HepG2 (cell line): ENCODE measurements around the gene FCER1G. TPM values are rescaled to one million over a fixed set of nuclear protein-coding genes. Genes with fewer than 3 reads are reported as not detected.
A peak's percentile ranks its signal among the peaks of the same experiment; 100 is the strongest.

Source experiments
- ARNT ChIP-seq: fragments of 450-650 bp; IDR thresholded peaks from 2 replicates; pipeline ENCODE4 v1.6.1; 2017
- CERS6 ChIP-seq: sonication (generic); formaldehyde crosslinking; IDR thresholded peaks from 2 replicates; pipeline ENCODE4 v1.5.0; 2020; ENCODE audit warnings: missing genetic modification reagents
- HBP1 ChIP-seq: IDR thresholded peaks from 2 replicates; pipeline ENCODE4 v1.6.1; 2016; ENCODE audit warnings: low read depth, control low read depth
- HCFC1 ChIP-seq: fragments of 150-350 bp; IDR thresholded peaks from 2 replicates; pipeline ENCODE4 v1.6.1; 2014; ENCODE audit warnings: low read depth, low read length
- JDP2 ChIP-seq: sonication (generic); formaldehyde crosslinking; IDR thresholded peaks from 2 replicates; pipeline ENCODE4 v1.8.1; 2022; ENCODE audit warnings: missing genetic modification reagents, borderline replicate concordance
- LCORL ChIP-seq, 2 experiments: fragments of 450-650 bp in 1 of 2; sonication (generic) in 1 of 2; formaldehyde crosslinking in 1 of 2; IDR thresholded peaks; 2 replicates each; pipeline versions ENCODE4 v1.5.0 to v1.6.1; 2017 to 2020; ENCODE audit warnings: antibody characterized with exemption in 1 of 2, missing genetic modification reagents in 1 of 2
- MAZ ChIP-seq, 2 experiments: sonication (generic) in 1 of 2; formaldehyde crosslinking in 1 of 2; IDR thresholded peaks; 2 replicates each; pipeline versions ENCODE4 v1.5.0 to v1.6.1; 2012 to 2020; ENCODE audit warnings: low read depth in 2 of 2, mild to moderate bottlenecking in 2 of 2, borderline replicate concordance in 1 of 2, improper control_type of control experiment in 1 of 2, low read length in 1 of 2, missing genetic modification reagents in 1 of 2, moderate library complexity in 1 of 2
- PAX8 ChIP-seq: sonication (generic); formaldehyde crosslinking; IDR thresholded peaks from 2 replicates; pipeline ENCODE4 v1.8.0; 2022; ENCODE audit warnings: mild to moderate bottlenecking, missing genetic modification reagents, borderline replicate concordance
- PHB2 ChIP-seq: fragments of 450-650 bp; IDR thresholded peaks from 2 replicates; pipeline ENCODE4 v1.6.1; 2018; ENCODE audit not compliant: partially characterized antibody
- PHF21A ChIP-seq: sonication (generic); formaldehyde crosslinking; IDR thresholded peaks from 2 replicates; pipeline ENCODE4 v1.5.0; 2020; ENCODE audit warnings: mild to moderate bottlenecking, missing genetic modification reagents
- REL ChIP-seq: sonication (generic); formaldehyde crosslinking; conservative IDR thresholded peaks from 2 replicates; pipeline ENCODE4 v1.8.0; 2022; ENCODE audit warnings: mild to moderate bottlenecking, missing genetic modification reagents, moderate library complexity
- TRIM24 ChIP-seq: sonication (generic); formaldehyde crosslinking; IDR thresholded peaks from 2 replicates; pipeline ENCODE4 v1.8.0; 2022; ENCODE audit warnings: mild to moderate bottlenecking, missing genetic modification reagents
- ZBTB40 ChIP-seq, 2 experiments: fragments of 450-650 bp in 1 of 2; sonication (generic) in 1 of 2; formaldehyde crosslinking in 1 of 2; IDR thresholded peaks; 2 replicates each; pipeline versions ENCODE4 v1.6.1 to v1.8.0; 2016 to 2022; ENCODE audit warnings: antibody characterized with exemption in 1 of 2, mild to moderate bottlenecking in 1 of 2, missing genetic modification reagents in 1 of 2
- ZNF136 ChIP-seq: sonication (generic); formaldehyde crosslinking; IDR thresholded peaks from 2 replicates; pipeline ENCODE4 v1.8.1; 2022; ENCODE audit warnings: low read depth, mild to moderate bottlenecking, moderate library complexity, missing genetic modification reagents
- ZNF431 ChIP-seq: sonication (generic); formaldehyde crosslinking; IDR thresholded peaks from 2 replicates; pipeline ENCODE4 v1.9.0; 2022; ENCODE audit warnings: missing genetic modification reagents, low read depth, mild to moderate bottlenecking, borderline replicate concordance
- ZNF562 ChIP-seq: sonication (generic); formaldehyde crosslinking; IDR thresholded peaks from 2 replicates; pipeline ENCODE4 v1.8.0; 2022; ENCODE audit warnings: missing genetic modification reagents, borderline replicate concordance
- polyA plus RNA-seq, 8 experiments: library from polyadenylated mRNA; depleted of rRNA in 3 of 8; stranded (reverse) in 7 of 8; unstranded in 1 of 8; fragments of >200 nt; fragmentation: Illumina TruSeq in 4 of 8; extraction: Trizol in 4 of 8; gene quantifications; 2 replicates each; pipeline versions ENCODE4 v1.2.1 to v1.2.3, GENCODE V29; 2011 to 2016; ENCODE audit warnings: low read depth in 4 of 8, missing spikeins in 1 of 8, mixed read lengths in 1 of 8; ENCODE audit not compliant: insufficient read depth in 1 of 8
- total RNA-seq, 5 experiments: library from RNA; depleted of rRNA; stranded (reverse); fragments of >200 nt; fragmentation: Illumina TruSeq; extraction: Trizol; gene quantifications; 2 replicates each; pipeline ENCODE4 v1.2.3, GENCODE V29; 2016; ENCODE audit warnings: low read depth in 1 of 5

Gene FCER1G
- total and polyA plus RNA-seq, 2 of the 13 experiments (the other 11 are each of a cell fraction or from before 2014, with no cell fraction given) = 1.3 to 6.4 TPM

- TF ChIP-seq PHB2 (no peak), LCORL (IDR thresholded peaks at IDR 0.05) (no peak), LCORL (CRISPR knock-in tag; IDR thresholded peaks at IDR 0.05) (peak; percentile 75; the same call in 1 of the 2 replicates), ARNT (no peak), JDP2 (peak; percentile 14; the same call in 1 of the 2 replicates), MAZ (IDR thresholded peaks at IDR 0.05; ENCODE audit: borderline replicate concordance, low read depth, low read length) (no peak), MAZ (CRISPR knock-in tag; IDR thresholded peaks at IDR 0.05; ENCODE audit: low read depth) (no peak; the same call in 1 of the 2 replicates), PHF21A (CRISPR knock-in tag) (peak; percentile 63; the same call in 1 of the 2 replicates), TRIM24 (CRISPR knock-in tag) (peak; percentile 78), ZNF431 (CRISPR knock-in tag) (peak; percentile 93), REL (no peak), PAX8 (no peak), ZNF562 (0 out of 2 replicates have a peak, but pooled peaks have one; percentile 15), ZNF136 (CRISPR knock-in tag) (no peak), HCFC1 (no peak), CERS6 (CRISPR knock-in tag) (no peak), ZBTB40 (IDR thresholded peaks at IDR 0.05) (no peak), ZBTB40 (CRISPR knock-in tag; IDR thresholded peaks at IDR 0.05) (no peak; the same call in 1 of the 2 replicates), HBP1 (CRISPR knock-in tag) (no peak)
Observed at GRCh38 chr1:161218301-161219077, 3.4 kb downstream of the FCER1G start (continued).
